Smooth muscle cell (in vitro differentiated cells): ENCODE results near the gene GABRB1. TPM values are rescaled to one million over a fixed set of nuclear protein-coding genes. Genes with fewer than 3 reads are reported as not detected.
A peak's percentile ranks its signal among the peaks of the same experiment; 100 is the strongest.

ENCODE experiments used
- DNase-seq: peaks from one replicate; lab custom pipeline; 2025; ENCODE audit not compliant: unreplicated experiment; lab: John Stamatoyannopoulos, UW
- H2AFZ ChIP-seq: fragments of 200-600 bp; sonication (generic); 2 replicates; pipeline ENCODE4 v1.6.0; 2016; ENCODE audit warnings: antibody characterized with exemption, low read depth, mild to moderate bottlenecking
- H3F3A ChIP-seq: fragments of 200-600 bp; sonication (generic); 2 replicates; pipeline ENCODE4 v1.6.0; 2017; ENCODE audit warnings: antibody characterized with exemption, low read depth
- H3K27ac ChIP-seq: fragments of 200-600 bp; sonication (generic); 2 replicates; pipeline ENCODE4 v1.5.1; 2016; ENCODE audit warnings: low read depth, mild to moderate bottlenecking
- H3K27me3 ChIP-seq: fragments of 200-600 bp; sonication (generic); 2 replicates; pipeline ENCODE4 v1.6.1; 2016; ENCODE audit warnings: low read depth, mild to moderate bottlenecking
- H3K36me3 ChIP-seq: fragments of 200-600 bp; sonication (generic); 2 replicates; pipeline ENCODE4 v1.5.1; 2016; ENCODE audit warnings: low read depth
- H3K4me1 ChIP-seq: fragments of 200-600 bp; sonication (generic); 2 replicates; pipeline ENCODE4 v1.5.1; 2016; ENCODE audit warnings: low read depth
- H3K4me2 ChIP-seq: fragments of 200-600 bp; sonication (generic); 2 replicates; pipeline ENCODE4 v1.6.0; 2016; ENCODE audit warnings: mild to moderate bottlenecking
- H3K4me3 ChIP-seq: fragments of 200-600 bp; sonication (generic); 2 replicates; pipeline ENCODE4 v1.5.1; 2016; ENCODE audit warnings: mild to moderate bottlenecking
- H3K79me2 ChIP-seq: fragments of 200-600 bp; sonication (generic); 2 replicates; pipeline ENCODE4 v1.6.0; 2016; ENCODE audit warnings: low read depth, mild to moderate bottlenecking
- H3K9ac ChIP-seq: fragments of 200-600 bp; sonication (generic); 2 replicates; pipeline ENCODE4 v1.6.0; 2016; ENCODE audit warnings: low read depth
- H3K9me3 ChIP-seq: fragments of 200-600 bp; sonication (generic); replicated peaks from 2 replicates; pipeline ENCODE4 v1.5.1; 2016; ENCODE audit warnings: low read depth
- H4K20me1 ChIP-seq: fragments of 200-600 bp; sonication (generic); 2 replicates; pipeline ENCODE4 v1.6.0; 2016; ENCODE audit warnings: low read depth
- CTCF ChIP-seq: fragments of 200-600 bp; sonication (generic); IDR thresholded peaks from 2 replicates; pipeline ENCODE4 v1.5.1; 2017; ENCODE audit warnings: borderline replicate concordance, mild to moderate bottlenecking, antibody characterized with exemption; ENCODE audit not compliant: insufficient read depth, poor library complexity, severe bottlenecking
- WGBS: methylation state at CpG from one replicate; pipeline ENCODE4 v1.1.7; 2016; ENCODE audit warnings: low lambda C conversion rate; 5-methylcytosine and 5-hydroxymethylcytosine counted together
- polyA plus RNA-seq: library from polyadenylated mRNA; unstranded; fragments of >200 nt; fragmentation: Nextera tagmentation; extraction: Ambion mirVana; gene quantifications from 2 replicates; pipeline ENCODE4 v1.2.1, GENCODE V29; 2016
- total RNA-seq: library from RNA; depleted of rRNA; stranded (reverse); fragments of >200 nt; gene quantifications from 2 replicates; pipeline ENCODE4 v1.2.3, GENCODE V29; 2014

Gene GABRB1
- total and polyA plus RNA-seq, 2 experiments from 2014 or later, result 0.22 TPM; not detected in 1

- 84% methylated on average over 2 of the region's 2 CpGs for WGBS
- no peaks in the 10 kb centered on the region for H3K27me3 ChIP-seq
- TF ChIP-seq CTCF, result no peak
- peaks cover 1% of the 10 kb centered on the region for H3K36me3 ChIP-seq
- DNase-seq, result no peak
- no peaks in the 10 kb centered on the region for H3K79me2 ChIP-seq
- no peak overlapping the region for H2AFZ ChIP-seq
- H3K27ac ChIP-seq, result no peak overlapping the region
- no peak overlapping the region for H3K4me2 ChIP-seq
- no peaks in the 10 kb centered on the region for H3K9me3 ChIP-seq
- peaks cover 6% of the 10 kb centered on the region for H3K4me1 ChIP-seq
- no peaks in the 10 kb centered on the region for H3F3A ChIP-seq
- H4K20me1 ChIP-seq, result no peaks in the 10 kb centered on the region
- H3K9ac ChIP-seq, result no peak overlapping the region
- no peak overlapping the region for H3K4me3 ChIP-seq
Observed at GRCh38 chr4:47465004-47465403, 433.6 kb downstream of the GABRB1 start.

- TF ChIP-seq CTCF, result no peak
- Histone ChIP-seq H3K4me1 (peaks cover 16% of the 10 kb centered on the region), H3K36me3 (no peaks in the 10 kb centered on the region), H3K79me2 (no peaks in the 10 kb centered on the region), H4K20me1 (no peaks in the 10 kb centered on the region), H3K9me3 (no peaks in the 10 kb centered on the region), H3K27ac (no peak overlapping the region), H3K4me2 (no peak overlapping the region), H3K9ac (no peak overlapping the region), H2AFZ (peak overlapping the region; percentile 32), H3F3A (no peaks in the 10 kb centered on the region), H3K27me3 (no peaks in the 10 kb centered on the region), H3K4me3 (no peak overlapping the region)
- no peak for DNase-seq
- WGBS, result 37% methylated on average over 2 of the region's 2 CpGs
Observed at GRCh38 chr4:47466056-47466785, 434.9 kb downstream of the GABRB1 start.

- Histone ChIP-seq H3K4me2 (peak overlapping the region; percentile 37), H3K79me2 (no peaks in the 10 kb centered on the region), H3K9me3 (no peaks in the 10 kb centered on the region), H3K36me3 (no peaks in the 10 kb centered on the region), H2AFZ (no peak overlapping the region), H3K4me1 (peaks cover 11% of the 10 kb centered on the region), H3K4me3 (no peak overlapping the region), H3K27ac (peak overlapping the region; percentile 57), H3K9ac (no peak overlapping the region), H3F3A (no peaks in the 10 kb centered on the region), H4K20me1 (no peaks in the 10 kb centered on the region), H3K27me3 (no peaks in the 10 kb centered on the region)
- TF ChIP-seq CTCF, result no peak
- no peak for DNase-seq
- WGBS, result 90% methylated on average over 6 of the region's 6 CpGs
Observed at GRCh38 chr4:47468706-47469365, 437.5 kb downstream of the GABRB1 start.

- H3K9ac ChIP-seq, result no peak overlapping the region
- DNase-seq, result no peak
- H3K4me1 ChIP-seq, result peaks cover 11% of the 10 kb centered on the region
- no peaks in the 10 kb centered on the region for H3F3A ChIP-seq
- TF ChIP-seq CTCF, result no peak
- H3K27ac ChIP-seq, result peak overlapping the region; percentile 57
- H3K9me3 ChIP-seq, result no peaks in the 10 kb centered on the region
- H3K79me2 ChIP-seq, result no peaks in the 10 kb centered on the region
- H3K36me3 ChIP-seq, result no peaks in the 10 kb centered on the region
- H2AFZ ChIP-seq, result no peak overlapping the region
- H3K4me3 ChIP-seq, result no peak overlapping the region
- no peaks in the 10 kb centered on the region for H4K20me1 ChIP-seq
- H3K4me2 ChIP-seq, result peak overlapping the region; percentile 37
- 79% methylated on average over 3 of the region's 3 CpGs for WGBS
- H3K27me3 ChIP-seq, result no peaks in the 10 kb centered on the region
Observed at GRCh38 chr4:47469951-47470350, 438.6 kb downstream of the GABRB1 start.
